OCI-LY7 (cell line): ENCODE data around the gene HMGB3.

Experiments
- EZH2phosphoT487 ChIP-seq: fragments of 200-600 bp; sonication (generic); IDR thresholded peaks from 2 replicates; pipeline ENCODE4 v1.6.1; 2018; ENCODE audit warnings: low read depth, borderline replicate concordance, mild to moderate bottlenecking, mixed run types, antibody characterized with exemption, low read length, moderate library complexity, mixed read lengths
- TF ChIP-seq, protein P1 (sequence below): fragments of 200-600 bp; sonication (generic); conservative IDR thresholded peaks from 2 replicates; pipeline ENCODE4 v1.5.1; 2014; ENCODE audit warnings: mild to moderate bottlenecking, antibody characterized with exemption, low read length, moderate library complexity, mixed read lengths

DNA sequence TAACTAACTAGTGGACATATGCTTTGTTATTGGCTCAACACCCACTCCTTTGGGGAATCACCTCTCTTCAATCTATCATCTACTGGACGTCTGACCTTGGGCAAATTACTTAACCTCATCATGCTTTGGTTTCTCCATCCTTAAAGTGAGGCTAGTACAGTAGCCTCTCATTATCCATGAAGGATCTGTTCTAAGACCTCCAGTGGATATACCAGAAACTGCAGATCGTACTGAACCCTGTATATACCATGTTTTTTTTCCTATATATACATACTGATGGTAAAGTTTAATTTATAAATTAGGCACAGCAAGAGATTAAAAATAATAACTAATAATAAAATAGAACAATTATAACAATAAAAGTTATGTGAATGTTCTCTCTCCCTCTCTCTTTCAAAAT is 56.2 kb downstream of the HMGB3 start:
- TF ChIP-seq, protein P1, sequence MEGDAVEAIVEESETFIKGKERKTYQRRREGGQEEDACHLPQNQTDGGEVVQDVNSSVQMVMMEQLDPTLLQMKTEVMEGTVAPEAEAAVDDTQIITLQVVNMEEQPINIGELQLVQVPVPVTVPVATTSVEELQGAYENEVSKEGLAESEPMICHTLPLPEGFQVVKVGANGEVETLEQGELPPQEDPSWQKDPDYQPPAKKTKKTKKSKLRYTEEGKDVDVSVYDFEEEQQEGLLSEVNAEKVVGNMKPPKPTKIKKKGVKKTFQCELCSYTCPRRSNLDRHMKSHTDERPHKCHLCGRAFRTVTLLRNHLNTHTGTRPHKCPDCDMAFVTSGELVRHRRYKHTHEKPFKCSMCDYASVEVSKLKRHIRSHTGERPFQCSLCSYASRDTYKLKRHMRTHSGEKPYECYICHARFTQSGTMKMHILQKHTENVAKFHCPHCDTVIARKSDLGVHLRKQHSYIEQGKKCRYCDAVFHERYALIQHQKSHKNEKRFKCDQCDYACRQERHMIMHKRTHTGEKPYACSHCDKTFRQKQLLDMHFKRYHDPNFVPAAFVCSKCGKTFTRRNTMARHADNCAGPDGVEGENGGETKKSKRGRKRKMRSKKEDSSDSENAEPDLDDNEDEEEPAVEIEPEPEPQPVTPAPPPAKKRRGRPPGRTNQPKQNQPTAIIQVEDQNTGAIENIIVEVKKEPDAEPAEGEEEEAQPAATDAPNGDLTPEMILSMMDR: no peak
- no peak for TF ChIP-seq EZH2phosphoT487
